Epidermal melanocyte (primary cell): ENCODE data around the gene PRODH2.
"Not testable (repeated sequence)": the region's sequence is repeated elsewhere in the genome, so short reads cannot be mapped to it uniquely, and the experiment has no call there.

Source experiments
- DNase-seq: peaks from one replicate; pipeline ENCODE4 v3.0.0; 2011; ENCODE audit warnings: low spot score; ENCODE audit not compliant: insufficient read length

The PRODH2 gene

DNA sequence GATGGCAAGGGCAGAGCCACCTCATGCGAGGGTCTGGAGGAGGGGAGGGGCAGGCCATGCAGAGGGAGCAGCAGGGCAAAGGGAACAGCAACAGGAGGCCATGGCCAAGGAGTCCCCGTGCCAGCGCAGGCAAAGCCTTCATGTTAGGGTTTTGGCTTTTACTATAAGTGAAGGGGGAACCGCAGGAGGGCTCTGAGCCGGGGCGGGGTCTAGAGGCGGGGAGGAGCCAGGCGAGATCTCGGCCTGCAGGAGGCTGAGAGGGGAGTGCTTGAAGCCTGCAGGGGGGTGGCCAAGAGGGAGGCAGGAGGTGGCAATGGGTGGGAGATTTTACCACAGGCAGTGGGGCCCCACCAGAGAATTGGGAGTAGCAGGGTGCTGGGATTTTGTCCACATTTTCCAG is 31.0 kb downstream of the PRODH2 start:
- no peak for DNase-seq

DNA sequence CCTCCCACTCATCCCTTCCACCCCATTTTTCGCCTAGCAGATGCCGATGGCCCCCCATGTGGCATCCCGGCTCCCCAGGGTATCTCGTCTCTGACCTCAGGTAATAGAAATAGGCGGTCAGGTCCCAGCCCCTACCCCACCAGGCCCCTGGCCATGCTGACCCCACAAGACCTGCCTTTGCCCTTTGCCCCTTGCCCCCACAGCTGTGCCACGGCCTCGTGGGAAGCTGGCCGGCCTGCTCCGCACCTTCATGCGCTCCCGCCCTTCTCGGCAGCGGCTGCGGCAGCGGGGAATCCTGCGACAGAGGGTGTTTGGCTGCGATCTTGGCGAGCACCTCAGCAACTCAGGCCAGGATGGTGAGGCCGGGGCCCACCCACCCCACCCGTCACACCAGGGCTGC is 31.9 kb downstream of the PRODH2 start:
- DNase-seq, result no peak

DNA sequence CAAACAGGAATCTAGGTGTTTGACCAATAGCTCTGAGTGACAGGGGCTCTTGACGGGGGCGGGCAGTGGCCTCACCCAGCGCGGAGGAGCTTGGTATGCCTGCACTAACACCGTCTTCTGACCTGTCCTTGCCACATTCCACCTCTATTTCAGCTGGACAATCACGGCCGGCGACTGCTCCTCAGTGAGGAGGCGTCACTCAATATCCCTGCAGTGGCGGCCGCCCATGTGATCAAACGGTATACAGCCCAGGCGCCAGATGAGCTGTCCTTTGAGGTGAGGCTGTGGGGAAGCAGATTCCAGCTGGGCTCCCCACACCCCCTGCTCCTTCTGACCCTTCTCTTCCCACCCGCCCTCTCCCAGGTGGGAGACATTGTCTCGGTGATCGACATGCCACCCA is 32.6 kb downstream of the PRODH2 start:
- no peak for DNase-seq

DNA sequence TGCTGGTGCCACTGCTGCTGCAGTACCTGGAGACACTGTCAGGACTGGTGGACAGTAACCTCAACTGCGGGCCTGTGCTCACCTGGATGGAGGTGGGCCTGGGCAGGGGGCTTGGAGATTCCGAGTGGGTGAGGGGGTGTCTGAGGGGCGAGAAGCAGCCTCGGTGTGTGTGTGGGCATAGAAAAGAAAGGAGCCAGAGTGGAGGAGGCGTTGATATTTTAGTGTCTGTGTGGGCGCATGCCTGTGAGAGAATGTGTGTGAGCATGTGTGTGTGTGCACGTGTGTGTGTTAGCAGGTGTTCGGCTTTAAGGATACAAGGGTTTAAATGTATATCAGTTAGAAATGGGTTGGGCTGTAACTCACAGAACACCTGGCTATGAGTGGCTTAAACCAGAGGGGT is 33.6 kb downstream of the PRODH2 start:
- no peak for DNase-seq

DNA sequence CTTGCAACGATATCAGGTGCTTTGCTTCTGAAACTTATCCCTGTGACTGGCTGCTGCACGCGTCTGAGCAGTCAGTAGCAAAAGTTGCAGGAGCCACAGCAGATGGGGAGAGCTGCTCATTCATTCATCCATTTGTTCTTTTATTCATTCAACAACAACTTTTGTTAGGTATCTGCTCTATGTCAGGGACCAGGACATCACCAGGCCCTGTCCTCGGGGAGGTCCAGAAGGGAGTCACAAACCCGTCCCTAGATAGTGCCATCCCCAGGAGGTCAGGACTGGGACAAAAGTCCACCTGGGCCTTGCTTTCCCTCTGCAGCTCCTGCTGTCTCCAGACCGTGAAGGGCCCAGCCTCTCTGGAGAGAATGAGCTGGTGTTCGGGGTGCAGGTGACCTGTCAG is 34.7 kb downstream of the PRODH2 start:
- DNase-seq, result no peak

DNA sequence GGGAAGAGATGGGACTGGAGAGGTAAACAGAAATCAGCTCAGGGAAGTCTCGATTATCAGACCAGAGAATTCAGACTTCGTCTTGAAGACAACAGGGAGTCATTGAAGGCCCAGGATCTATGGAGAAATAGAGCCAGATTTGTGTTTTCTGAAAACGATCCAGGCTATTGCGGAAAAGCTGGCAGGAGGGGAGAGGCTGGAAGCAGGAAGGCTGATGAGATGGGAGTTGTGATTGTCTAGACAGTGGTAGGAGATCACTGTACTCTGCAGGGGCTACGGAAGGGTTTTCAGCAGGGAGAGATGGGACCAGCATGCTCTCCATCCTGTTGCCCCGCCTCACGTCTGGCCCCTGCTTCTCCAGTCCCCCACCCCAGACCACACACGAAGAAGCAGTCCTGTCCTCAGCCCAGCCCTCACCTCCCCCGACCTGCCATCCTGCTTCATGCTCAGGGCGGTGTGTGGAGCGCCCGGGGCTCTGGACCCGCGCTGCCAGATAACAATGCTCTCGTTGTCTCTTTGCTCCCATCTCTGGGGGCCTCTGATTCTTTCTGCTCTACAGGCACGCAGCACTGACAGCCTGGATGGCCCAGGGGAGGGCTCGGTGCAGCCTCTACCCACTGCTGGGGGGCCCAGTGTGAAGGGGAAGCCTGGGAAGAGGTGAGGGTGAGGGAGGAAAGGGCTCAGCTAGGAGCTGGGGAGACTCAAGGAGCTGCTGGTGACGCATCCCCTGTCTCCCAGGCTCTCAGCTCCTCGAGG is 35.4 kb downstream of the PRODH2 start:
- peak; percentile 60 for DNase-seq

DNA sequence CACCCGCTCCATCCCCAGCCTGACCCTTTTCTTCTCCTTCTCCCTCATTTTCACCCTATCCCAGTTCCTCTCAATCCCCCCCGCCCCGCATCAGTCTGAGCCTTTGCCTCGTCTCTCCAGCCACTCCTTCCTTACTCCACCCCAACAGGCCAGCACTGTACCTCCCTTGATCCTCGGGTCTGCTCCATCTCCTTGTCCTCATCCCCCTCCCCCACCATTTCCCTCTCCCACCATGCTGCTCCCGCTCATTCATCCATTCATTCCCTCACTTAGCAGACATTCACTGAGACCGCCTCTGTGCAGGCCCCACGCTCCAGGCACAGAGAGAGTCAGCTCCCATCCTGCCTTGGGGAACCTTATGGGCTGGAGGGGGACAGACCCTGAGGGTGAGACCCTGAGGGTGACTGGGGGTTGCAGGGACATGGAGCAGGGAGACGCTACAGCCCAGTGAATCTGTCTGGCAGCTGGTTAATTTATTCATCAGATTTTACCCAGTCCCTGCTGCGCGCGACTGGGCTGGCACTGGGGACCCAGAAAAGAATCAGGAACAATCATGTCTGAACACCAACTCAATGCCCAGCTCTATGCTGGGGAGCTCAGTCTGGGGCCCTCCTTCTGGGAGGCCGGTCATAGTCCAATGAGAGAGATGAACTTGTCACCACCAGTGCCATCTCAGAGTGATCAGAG is 36.4 kb downstream of the PRODH2 start:
- no peak for DNase-seq

DNA sequence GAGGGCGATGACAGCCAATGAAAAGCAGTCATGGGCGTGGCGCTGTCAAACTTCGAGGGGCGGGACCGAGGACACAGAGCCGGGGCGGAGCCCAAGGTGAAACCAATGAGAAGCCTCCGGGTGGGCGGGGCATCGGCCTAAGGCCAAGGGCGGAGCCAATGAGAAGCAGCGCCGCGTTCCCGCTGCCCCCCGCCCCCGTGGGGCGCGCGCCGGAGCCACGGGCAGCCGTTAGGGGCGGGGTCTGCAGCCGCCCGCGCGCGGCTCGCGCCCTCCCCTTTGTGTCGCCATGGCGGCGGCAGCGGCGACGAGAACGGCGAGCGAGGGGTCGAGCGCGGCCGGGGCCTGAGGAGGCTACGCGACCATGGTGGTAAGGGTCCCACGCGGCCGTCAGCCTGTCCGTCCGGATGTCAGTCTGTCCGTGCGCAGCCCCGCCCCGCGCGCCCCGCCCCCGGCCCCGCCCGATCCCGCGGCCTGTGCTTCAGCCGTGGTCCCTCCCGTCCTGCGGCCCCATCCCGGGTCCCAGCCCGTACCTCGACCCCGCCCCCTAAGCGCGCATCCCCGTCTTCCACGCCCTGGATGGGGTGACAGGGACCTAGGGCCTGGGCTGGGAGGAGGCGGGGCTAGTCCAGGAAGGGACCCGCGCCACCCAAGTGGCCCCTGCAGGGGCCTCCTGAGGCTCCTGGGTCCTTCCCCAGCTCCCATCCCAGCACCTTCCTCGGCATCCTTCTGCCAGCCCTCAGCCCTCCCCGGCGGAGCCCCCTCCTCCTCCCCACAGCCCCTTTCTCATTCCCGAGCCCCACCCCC is 37.1 kb downstream of the PRODH2 start, which contains the start of gene ARHGAP33:
Gene ARHGAP33, plus strand, starts transcription at position 267 of the 804 bp plus-strand sequence. Its CDS starts 95 bp downstream, at position 362.
- peak; percentile 98 for DNase-seq

DNA sequence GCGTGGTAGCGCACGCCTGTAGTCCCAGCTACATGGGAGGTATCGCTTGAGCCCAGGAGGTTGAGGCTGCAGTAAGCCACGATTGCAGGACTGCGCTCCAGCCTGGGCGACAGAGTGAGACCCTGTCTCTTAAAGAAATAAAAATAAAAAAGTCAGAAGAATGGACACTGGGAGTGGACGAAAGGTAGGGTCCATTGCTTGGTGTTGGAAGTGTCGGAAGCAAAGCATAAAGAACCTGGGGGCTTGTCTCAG is 37.7 kb downstream of the PRODH2 start:
- DNase-seq, result no peak

DNA sequence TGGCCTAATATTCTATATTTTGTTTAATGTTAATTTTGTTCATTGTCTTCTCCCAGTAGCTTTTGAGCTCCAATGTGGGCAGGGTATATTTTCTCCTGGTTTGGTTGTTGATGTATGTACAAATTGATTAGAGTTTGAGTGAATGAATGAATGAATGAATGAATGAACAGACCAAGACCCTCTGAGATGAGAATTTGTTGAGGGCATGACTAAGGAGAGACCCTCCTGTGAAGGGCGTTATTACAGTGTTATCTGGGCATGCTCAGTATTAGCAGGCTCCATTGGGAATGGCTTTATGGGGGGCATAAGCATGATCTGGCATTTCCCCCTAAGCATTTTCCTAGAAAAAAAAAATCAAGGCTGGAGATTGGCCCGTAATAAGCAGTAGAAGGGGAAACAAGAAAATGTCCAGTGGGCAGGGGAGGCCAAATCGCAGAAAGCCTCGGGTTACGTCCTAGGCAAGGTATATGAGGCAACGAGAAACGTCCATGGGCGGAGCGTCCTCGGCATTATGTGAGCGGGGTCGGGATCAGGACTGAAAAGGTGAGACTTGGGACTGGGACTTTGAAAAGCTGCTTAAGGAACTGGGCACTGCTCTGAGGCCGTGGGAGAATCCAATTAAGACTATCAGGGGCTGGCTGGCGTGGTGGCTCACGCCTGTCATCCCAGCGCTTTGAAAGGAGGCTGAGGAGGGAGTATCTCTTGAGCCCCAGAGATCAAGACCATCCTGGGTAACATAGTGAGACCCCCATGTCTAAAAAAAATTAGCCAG is 38.2 kb downstream of the PRODH2 start:
- no peak for DNase-seq

DNA sequence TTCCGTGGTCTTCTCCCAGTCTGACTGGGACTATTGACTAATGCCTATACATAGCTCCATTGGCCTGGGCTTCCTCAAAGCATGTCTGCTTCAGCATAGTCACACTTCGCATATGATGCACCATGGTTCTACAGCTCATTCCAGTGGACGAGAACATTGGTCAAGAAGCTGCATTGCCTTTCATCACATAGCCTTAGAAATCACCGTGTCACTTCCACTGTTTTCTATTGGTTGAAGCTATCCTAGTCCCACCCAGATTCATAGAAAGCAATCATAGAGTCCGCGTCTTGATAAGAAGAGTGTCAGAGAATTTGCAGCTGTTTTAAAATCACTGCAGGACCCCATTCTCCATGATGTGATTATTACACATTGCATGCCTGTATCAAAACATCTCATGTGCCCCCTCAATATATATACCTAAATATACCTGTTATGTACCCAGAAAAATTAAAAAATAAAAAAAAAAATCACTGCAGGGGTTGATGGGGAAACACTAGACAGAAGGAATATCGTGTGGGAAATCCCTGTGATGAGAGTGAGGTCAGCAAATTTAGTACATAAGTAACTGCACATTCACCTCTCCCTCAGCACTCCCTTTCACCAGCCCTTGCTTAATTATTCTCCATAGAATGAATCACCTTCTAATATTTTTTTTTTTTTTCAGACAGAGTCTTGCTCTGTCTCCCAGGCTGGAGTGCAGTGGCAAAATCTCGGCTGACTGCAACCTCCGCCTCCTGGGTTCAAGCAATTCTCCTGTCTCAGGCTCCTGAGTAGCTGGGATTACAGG is 39.4 kb downstream of the PRODH2 start:
- DNase-seq, result no peak

DNA sequence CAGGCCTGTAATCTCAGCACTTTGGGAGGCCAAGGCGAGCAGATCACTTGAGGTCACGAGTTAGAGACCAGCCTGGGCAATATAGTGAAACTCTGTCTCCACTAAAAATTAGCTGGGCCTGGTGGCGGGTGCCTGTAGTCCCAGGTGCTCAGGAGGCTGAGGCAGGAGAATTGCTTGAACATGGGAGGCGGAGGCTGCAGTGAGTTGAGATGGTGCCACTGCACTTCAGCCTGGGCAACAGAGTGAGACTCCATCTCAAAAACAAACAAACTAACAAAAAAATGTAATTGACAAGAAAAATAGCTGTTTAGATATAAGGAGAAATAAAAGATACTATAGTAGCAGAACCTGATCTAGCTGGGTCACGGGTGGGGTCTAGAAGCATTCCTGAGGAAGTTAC is 40.3 kb downstream of the PRODH2 start:
- DNase-seq, result not testable (repeated sequence)

DNA sequence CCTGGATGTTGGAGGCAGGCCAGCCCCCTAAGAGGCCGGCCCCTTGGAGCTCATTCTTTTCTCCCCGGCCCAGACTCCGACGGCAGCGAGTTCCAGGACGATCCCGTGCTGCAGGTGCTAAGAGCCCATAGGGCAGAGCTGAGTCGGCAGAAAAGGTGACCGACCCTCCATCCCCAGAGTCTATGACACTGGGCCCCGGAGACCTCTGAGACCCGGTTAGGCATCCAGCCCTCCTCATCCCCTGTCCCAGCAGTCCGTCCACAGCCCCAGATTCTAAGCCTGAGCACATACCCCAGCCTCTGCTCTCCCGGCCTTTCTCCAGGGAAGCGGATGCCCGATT is 44.6 kb downstream of the PRODH2 start:
- no peak for DNase-seq

DNA sequence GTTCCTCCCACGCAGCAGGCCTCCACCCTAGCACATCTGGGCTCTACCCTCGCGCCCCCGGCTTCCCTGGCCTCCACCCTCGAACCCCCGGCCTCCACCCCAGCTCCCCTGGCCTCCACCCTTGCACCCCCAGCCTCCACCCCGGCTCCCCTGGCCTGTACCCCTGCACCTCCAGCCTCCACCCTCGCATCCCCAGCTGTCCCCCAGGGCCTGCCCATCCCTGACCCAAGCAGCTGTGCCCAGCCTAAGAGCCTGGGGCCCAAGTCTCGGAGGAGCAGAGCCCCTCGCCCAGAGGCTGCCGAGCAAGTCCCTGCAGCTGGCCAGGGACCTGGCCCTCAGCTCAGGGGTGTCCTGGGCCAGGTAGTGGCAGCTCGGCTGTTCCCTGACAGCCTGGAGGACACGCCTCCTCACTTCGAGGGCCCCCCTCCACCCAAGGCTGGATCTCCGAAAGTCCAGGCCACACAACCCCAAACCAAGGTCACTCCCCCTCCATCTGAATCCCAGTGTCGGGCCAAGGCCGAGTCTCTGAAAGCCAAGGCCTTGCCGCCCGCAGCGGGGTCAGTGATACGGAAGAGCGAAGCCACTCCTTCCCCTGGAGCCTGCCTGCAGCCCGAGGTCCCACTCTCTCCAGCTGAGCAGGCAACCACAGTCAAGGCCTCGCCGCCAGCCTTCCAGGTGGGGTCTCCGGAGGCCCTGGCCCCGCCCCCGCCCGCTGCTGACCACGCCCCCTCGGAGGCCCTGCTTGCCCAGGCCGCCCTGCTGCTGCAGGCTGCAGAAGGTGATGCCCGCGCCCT is 45.2 kb downstream of the PRODH2 start:
- no peak for DNase-seq

DNA sequence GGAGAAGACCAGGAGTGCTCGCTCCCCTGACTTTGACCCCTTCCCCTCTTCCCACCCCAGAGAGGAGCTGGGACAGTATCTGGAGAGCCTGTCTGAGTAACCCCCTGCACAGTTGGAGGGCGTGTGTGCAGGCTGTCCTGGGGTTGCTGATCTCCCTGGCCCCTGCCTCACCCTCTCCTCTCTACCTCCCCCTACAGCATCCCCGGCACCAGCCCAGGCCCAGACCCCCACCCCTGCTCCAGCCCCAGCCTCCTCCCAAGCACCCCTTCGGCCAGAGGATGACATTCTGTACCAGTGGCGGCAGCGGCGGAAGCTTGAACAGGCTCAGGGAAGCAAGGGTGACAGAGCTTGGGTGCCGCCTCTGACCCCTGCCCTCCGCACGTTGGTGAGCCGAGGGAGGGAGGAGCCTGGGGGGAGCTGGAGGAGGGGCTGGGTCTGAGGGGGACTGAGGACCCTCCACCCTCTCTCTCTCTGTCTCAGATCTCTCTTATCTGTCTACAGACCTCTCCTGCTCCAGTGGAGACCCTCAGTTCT is 46.0 kb downstream of the PRODH2 start:
- no peak for DNase-seq

DNA sequence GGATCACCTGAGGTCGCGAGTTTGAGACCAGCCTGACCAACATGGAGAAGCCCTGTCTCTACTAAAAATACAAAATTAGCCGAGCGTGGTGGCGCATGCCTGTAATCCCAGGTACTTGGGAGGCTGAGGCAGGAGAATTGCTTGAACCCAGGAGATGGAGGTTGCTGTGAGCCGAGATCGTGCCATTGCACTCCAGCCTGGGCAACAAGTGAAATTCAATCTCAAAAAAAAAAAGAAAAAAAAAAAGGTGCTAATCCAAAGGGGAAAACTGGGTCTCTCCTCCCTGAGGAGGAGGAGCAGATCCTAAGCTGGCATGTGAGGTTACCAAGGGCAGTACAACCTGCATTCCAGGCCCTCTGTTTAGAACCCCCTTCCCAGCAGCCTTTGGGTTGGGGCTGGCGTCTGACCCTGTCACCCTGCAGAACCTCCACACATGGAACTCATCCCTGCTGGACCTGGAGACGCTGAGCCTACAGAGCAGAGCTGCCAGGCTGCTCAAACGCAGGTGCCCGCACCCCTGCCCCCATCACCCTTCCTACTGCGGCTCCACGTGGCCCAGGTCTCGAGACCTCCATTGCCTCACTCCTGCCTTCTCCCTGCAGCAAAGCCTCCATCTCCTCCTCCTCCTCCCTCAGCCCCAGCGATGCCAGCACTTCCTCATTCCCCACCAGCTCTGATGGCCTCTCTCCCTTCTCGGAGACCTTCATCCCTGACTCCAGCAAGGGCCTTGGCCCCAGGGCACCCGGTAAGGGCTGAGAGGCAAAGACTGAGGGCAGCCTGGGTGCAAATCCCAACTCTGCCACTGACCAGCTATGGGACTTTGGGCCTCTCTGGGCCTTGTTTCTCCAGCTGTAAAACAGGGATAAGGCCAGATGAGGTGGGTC is 48.0 kb downstream of the PRODH2 start:
- DNase-seq, result no peak

DNA sequence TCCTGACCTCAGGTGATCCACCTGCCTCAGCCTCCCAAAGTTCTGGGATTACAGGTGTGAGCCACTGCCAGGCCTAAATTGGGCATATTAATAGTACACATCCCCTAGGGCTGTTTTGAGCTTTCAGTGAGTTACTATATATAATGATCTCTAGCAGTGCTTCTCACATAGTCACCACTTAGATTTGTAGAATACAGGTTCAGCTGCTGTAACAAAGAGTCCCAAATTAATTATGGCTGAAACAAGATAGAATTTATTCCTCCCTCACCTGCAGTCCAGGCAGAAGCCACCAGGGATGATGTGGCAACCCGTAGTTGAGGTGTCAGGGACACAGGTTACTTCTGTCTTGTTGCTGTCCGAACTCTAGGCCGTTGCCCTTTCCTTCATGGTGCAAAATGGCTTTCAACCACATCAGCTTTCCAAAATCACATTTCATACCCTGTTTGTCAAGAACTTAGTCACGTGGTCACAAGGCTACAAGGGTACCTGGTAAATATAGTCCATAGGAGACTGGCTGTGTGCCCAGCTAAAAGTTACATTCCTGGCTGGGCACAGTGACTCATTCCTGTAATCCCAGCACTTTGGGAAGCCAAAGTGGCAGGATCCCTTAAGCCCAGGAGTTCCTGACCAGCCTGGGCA is 51.8 kb downstream of the PRODH2 start:
- DNase-seq, result no peak

DNA sequence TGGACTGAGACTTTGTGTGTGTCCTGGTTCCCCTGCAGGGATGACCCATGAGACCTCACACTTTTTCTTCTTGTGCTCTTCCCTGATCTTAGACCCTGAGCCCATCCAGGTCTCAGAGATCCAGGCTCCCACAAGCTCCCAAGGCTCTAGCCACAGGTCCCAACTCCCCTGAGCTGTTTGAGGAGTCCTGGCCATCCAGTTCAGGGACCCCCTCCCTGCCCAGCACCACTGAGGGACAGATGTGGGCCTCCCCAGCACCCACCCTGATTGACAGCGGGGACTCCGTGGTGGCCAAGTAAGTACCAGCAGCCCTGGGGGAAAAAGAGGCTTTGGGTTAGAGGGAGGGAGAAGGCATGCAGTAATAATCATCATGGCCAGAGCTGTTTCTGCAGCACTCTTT is 52.9 kb downstream of the PRODH2 start:
- no peak for DNase-seq
